HUES48 (cell line): ENCODE results near the gene RAPGEF1.

ENCODE experiments used
- H3K27ac ChIP-seq: one replicate; pipeline ENCODE4 v1.7.0; 2013; ENCODE audit warnings: low read depth, low read length, inconsistent platforms
- H3K27me3 ChIP-seq: 2 replicates; pipeline ENCODE4 v1.6.1; 2013; ENCODE audit warnings: mild to moderate bottlenecking, low read length; ENCODE audit not compliant: control insufficient read depth, insufficient read depth
- H3K36me3 ChIP-seq: 2 replicates; pipeline ENCODE4 v1.6.1; 2013; ENCODE audit warnings: low read length; ENCODE audit not compliant: control insufficient read depth, insufficient read depth
- H3K4me1 ChIP-seq: 2 replicates; pipeline ENCODE4 v1.6.1; 2013; ENCODE audit warnings: mild to moderate bottlenecking, low read length; ENCODE audit not compliant: control insufficient read depth, insufficient read depth
- H3K4me3 ChIP-seq: 2 replicates; pipeline ENCODE4 v1.5.1; 2013; ENCODE audit warnings: mild to moderate bottlenecking, low read depth, low read length
- H3K9ac ChIP-seq: 2 replicates; pipeline ENCODE4 v1.6.1; 2013; ENCODE audit warnings: mild to moderate bottlenecking, low read depth, low read length, moderate library complexity
- H3K9me3 ChIP-seq: 2 replicates; pipeline ENCODE4 v1.6.1; 2013; ENCODE audit warnings: low read length; ENCODE audit not compliant: control insufficient read depth, insufficient read depth

The RAPGEF1 gene

GRCh38 chr9:131629226-131629500, 110.7 kb downstream of the RAPGEF1 start:
- Histone ChIP-seq H3K4me1 (peaks cover 6% of the 10 kb centered on the region), H3K27me3 (no peaks in the 10 kb centered on the region), H3K4me3 (no peak overlapping the region), H3K36me3 (peaks cover 44% of the 10 kb centered on the region), H3K9me3 (no peaks in the 10 kb centered on the region), H3K9ac (no peak overlapping the region), H3K27ac (no peak overlapping the region)

GRCh38 chr9:131628459-131629225, 111.2 kb downstream of the RAPGEF1 start:
- H3K36me3 ChIP-seq = peaks cover 48% of the 10 kb centered on the region
- H3K9ac ChIP-seq = no peak overlapping the region
- H3K4me1 ChIP-seq = peaks cover 6% of the 10 kb centered on the region
- no peak overlapping the region for H3K27ac ChIP-seq
- no peaks in the 10 kb centered on the region for H3K9me3 ChIP-seq
- no peaks in the 10 kb centered on the region for H3K27me3 ChIP-seq
- no peak overlapping the region for H3K4me3 ChIP-seq

GRCh38 chr9:131627648-131628458, 112.0 kb downstream of the RAPGEF1 start:
- Histone ChIP-seq H3K9me3 (no peaks in the 10 kb centered on the region), H3K4me1 (peaks cover 6% of the 10 kb centered on the region), H3K4me3 (no peak overlapping the region), H3K36me3 (peaks cover 54% of the 10 kb centered on the region), H3K27me3 (no peaks in the 10 kb centered on the region), H3K27ac (no peak overlapping the region), H3K9ac (no peak overlapping the region)

DNA sequence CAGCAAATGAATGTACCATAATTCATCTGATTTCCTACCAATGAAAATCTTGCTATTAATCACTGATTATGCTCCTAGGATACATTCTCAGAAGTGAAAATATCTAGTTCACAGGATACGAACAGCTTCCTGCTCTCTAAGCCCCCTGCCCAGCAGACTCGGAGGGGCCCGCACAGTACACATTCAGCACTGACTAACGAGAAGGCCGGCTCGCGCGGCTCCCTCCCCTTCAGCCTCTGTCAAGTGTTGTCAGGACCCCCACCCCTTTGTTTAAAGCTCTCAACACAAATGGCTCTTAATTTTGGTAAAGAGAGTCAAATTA, 112.6 kb downstream of the RAPGEF1 start:
- H3K27ac ChIP-seq = no peak overlapping the region
- H3K4me1 ChIP-seq = peaks cover 6% of the 10 kb centered on the region
- H3K9me3 ChIP-seq = no peaks in the 10 kb centered on the region
- no peak overlapping the region for H3K4me3 ChIP-seq
- H3K36me3 ChIP-seq = peaks cover 49% of the 10 kb centered on the region
- no peak overlapping the region for H3K9ac ChIP-seq
- no peaks in the 10 kb centered on the region for H3K27me3 ChIP-seq

GRCh38 chr9:131625790-131626670, 113.8 kb downstream of the RAPGEF1 start:
- no peak overlapping the region for H3K4me3 ChIP-seq
- peaks cover 56% of the 10 kb centered on the region for H3K36me3 ChIP-seq
- H3K27ac ChIP-seq = no peak overlapping the region
- H3K4me1 ChIP-seq = peaks cover 4% of the 10 kb centered on the region
- H3K9me3 ChIP-seq = no peaks in the 10 kb centered on the region
- no peak overlapping the region for H3K9ac ChIP-seq
- H3K27me3 ChIP-seq = no peaks in the 10 kb centered on the region

- Histone ChIP-seq H3K9me3 (no peaks in the 10 kb centered on the region), H3K36me3 (peaks cover 62% of the 10 kb centered on the region), H3K4me1 (no peaks in the 10 kb centered on the region; the same call in 1 of the 2 replicates), H3K27me3 (no peaks in the 10 kb centered on the region), H3K27ac (no peak overlapping the region), H3K4me3 (no peak overlapping the region), H3K9ac (no peak overlapping the region)
Measured at GRCh38 chr9:131625508-131625787, 114.4 kb downstream of the RAPGEF1 start.

- Histone ChIP-seq H3K4me3 (no peak overlapping the region), H3K27me3 (no peaks in the 10 kb centered on the region), H3K4me1 (no peaks in the 10 kb centered on the region), H3K36me3 (peaks cover 65% of the 10 kb centered on the region), H3K9ac (no peak overlapping the region), H3K9me3 (no peaks in the 10 kb centered on the region), H3K27ac (no peak overlapping the region)
Measured at GRCh38 chr9:131624636-131625507, 115.0 kb downstream of the RAPGEF1 start.

DNA sequence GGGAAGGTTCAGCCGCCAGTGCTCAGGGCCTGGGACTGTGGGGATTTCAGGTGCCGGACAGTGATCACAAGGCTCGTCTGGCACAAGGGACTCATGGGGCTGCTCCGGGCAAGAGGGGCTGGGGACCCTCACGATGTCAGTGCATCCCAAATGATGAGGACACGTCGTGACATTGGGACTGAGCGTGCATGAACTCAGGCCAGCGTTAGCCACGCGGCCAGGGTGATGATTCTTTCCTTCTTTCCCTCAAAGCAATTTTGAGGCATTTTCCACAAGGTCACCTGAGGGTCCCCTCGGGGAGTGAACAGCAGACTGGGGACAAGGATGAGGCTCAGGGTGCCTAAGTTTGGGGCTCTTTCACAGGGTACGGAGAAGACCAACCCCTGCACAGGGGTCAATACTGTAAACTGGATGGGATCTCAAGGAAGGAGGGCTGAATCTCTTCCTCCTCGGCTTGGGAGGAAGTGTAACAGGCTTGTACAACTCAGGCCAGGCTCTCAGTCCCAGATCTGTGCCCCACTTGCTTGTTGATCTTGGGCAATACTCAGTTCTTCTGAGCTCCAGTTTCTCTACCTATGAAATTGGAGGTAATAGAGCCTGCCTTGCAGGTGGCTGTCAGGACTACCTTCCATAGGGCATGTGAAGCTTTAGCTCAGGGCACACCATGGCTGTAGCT, 116.1 kb downstream of the RAPGEF1 start:
- Histone ChIP-seq H3K36me3 (peaks cover 73% of the 10 kb centered on the region), H3K4me1 (no peaks in the 10 kb centered on the region), H3K27me3 (no peaks in the 10 kb centered on the region), H3K4me3 (no peak overlapping the region), H3K27ac (no peak overlapping the region), H3K9me3 (no peaks in the 10 kb centered on the region), H3K9ac (no peak overlapping the region)

GRCh38 chr9:131622523-131622922, 117.4 kb downstream of the RAPGEF1 start:
- Histone ChIP-seq H3K36me3 (peaks cover 75% of the 10 kb centered on the region), H3K27ac (no peak overlapping the region), H3K4me3 (no peak overlapping the region), H3K9ac (no peak overlapping the region), H3K4me1 (no peaks in the 10 kb centered on the region), H3K27me3 (no peaks in the 10 kb centered on the region), H3K9me3 (no peaks in the 10 kb centered on the region)
